ENCODE data around the gene E2F3.

The E2F3 gene

DNA sequence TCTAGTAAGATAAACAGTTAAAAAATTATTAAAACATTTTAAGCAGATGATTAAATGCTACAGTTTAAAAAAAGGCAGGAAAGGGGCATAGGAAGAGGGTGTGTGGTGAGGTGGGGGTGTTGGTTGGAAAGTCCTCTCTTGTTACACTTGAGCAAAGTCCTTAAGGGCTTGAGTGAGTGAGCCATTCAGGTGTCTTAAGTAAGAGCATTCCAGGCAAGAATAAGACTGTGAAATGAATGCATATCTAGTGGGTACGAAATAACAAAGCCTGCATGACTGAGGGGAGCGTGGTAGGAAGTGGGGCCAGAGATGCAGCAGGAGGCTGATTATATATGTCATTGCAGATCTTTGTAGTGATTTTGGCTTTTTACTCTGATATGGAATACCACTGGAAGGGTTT lies 137.7 kb downstream of the E2F3 start:
- Mint-ChIP-seq H3K9me3 (no peaks in the 10 kb centered on the region), H3K27ac (no peak overlapping the region), H3K27me3 (no peaks in the 10 kb centered on the region), H3K36me3 (peaks cover 43% of the 10 kb centered on the region), H3K4me3 (no peak overlapping the region), H3K4me1 (peaks cover 71% of the 10 kb centered on the region)
- ATAC-seq: no peak

DNA sequence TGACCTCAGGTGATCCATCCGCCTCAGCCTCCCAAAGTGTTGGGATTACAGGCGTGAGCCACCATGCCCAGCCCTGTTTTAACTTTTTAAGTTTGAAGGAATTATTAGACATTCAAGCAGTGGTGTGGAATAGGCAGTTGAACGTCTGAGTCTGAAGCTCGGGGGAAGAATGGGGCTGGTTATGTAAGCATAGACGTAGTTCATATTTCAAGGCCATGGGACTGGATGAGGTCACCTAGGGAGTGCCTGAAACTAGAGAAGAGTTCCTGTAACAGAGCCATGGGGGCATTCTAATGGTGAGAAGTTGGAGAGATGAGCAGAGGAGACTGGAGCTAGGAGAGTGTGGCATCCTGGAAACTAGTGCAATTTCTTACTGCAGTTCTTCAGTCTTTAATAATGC lies 139.0 kb downstream of the E2F3 start:
- no peaks in the 10 kb centered on the region for H3K27me3 Mint-ChIP-seq
- ATAC-seq: no peak
- H3K4me3 Mint-ChIP-seq: no peak overlapping the region
- H3K9me3 Mint-ChIP-seq: no peaks in the 10 kb centered on the region
- H3K4me1 Mint-ChIP-seq: peaks cover 58% of the 10 kb centered on the region
- H3K36me3 Mint-ChIP-seq: peaks cover 51% of the 10 kb centered on the region
- H3K27ac Mint-ChIP-seq: no peak overlapping the region

DNA sequence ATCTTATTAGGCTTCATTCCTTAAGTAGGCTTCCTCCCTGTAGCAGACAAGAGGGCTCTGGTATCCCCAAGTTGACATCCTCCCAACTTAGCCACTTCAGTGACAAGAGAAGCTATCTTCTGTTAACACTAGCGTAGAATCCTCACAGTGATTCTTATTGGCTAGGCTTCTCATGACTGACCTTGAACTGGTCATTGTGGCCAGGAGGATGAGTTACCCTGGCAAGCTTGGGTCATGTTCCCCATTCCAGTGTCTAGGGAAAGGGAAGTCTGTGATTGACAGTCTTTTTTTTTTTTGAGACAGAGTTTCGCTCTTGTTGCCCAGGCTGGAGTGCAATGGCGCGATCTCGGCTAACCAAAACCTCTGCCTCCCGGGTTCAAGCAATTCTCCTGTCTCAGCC lies 139.7 kb downstream of the E2F3 start:
- H3K4me3 Mint-ChIP-seq: no peak overlapping the region
- H3K9me3 Mint-ChIP-seq: no peaks in the 10 kb centered on the region
- no peak for ATAC-seq
- H3K36me3 Mint-ChIP-seq: peaks cover 54% of the 10 kb centered on the region
- no peak overlapping the region for H3K27ac Mint-ChIP-seq
- H3K27me3 Mint-ChIP-seq: no peaks in the 10 kb centered on the region
- peaks cover 51% of the 10 kb centered on the region for H3K4me1 Mint-ChIP-seq

DNA sequence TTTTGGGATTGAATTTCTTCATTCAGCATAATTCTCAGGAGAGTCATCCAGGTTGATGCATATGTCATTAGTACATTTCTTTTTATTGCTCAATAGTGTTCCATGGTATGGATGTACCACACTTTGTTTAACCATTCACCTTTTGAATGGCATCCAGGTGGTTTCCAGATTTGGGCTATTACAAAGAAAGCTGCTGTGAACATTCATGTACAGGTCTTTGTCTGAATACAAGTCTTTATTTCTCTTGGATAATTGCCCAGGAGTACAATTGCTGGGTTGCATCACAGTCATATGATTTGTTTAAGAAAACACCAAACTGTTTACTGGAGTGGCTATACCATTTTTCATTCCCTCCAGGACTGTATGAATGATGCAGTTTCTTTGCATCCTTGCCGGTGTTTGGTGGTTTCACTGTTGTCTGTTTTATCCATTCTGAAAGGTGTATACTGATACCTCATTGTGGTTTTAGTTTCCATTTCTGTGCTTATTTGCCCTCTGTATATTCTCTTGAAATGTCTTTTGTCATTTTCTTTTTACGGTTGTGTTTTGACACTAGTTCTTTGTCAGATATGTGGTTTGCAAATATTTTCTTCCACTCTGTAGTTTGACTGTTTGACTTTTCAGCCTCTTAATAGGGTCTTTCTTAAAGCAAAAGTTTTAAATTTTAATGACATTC lies 141.4 kb downstream of the E2F3 start:
- no peaks in the 10 kb centered on the region for H3K27me3 Mint-ChIP-seq
- H3K36me3 Mint-ChIP-seq: peaks cover 49% of the 10 kb centered on the region
- H3K27ac Mint-ChIP-seq: no peak overlapping the region
- H3K9me3 Mint-ChIP-seq: no peaks in the 10 kb centered on the region
- H3K4me3 Mint-ChIP-seq: no peak overlapping the region
- H3K4me1 Mint-ChIP-seq: peaks cover 41% of the 10 kb centered on the region
- ATAC-seq: peak; percentile 64
